Liver (tissue), 3 donors: ENCODE measurements around the gene CATSPERB.

ENCODE experiments used
- ATF3 ChIP-seq: IDR thresholded peaks from 2 replicates; pipeline ENCODE4 v1.6.1; 2016; ENCODE audit warnings: antibody characterized with exemption
- CTCF ChIP-seq: fragments of 150-350 bp; IDR thresholded peaks from 2 replicates; pipeline ENCODE4 v1.5.1; 2017; ENCODE audit warnings: improper control_type of control experiment, low read depth, low read length; ENCODE audit not compliant: missing input control
- GABPA ChIP-seq, 2 donors: IDR thresholded peaks in 1 of 2; conservative IDR thresholded peaks in 1 of 2; 2 replicates each; pipeline ENCODE4 v1.6.1; 2016; ENCODE audit warnings: antibody characterized with exemption in 2 of 2, mild to moderate bottlenecking in 1 of 2, moderate library complexity in 1 of 2
- HNF4A ChIP-seq, 2 donors: conservative IDR thresholded peaks; 2 replicates each; pipeline ENCODE4 v1.6.1; 2016; ENCODE audit warnings: antibody characterized with exemption in 2 of 2, mild to moderate bottlenecking in 2 of 2
- JUND ChIP-seq, 2 donors: IDR thresholded peaks; 2 replicates each; pipeline ENCODE4 v1.6.1; 2016; ENCODE audit warnings: antibody characterized with exemption in 2 of 2
- MAX ChIP-seq: IDR thresholded peaks from 2 replicates; pipeline ENCODE4 v1.6.1; 2016; ENCODE audit warnings: antibody characterized with exemption
- RAD21 ChIP-seq, 2 donors: IDR thresholded peaks; 2 replicates each; pipeline ENCODE4 v1.6.1; 2016; ENCODE audit warnings: antibody characterized with exemption in 2 of 2, mild to moderate bottlenecking in 2 of 2
- REST ChIP-seq: IDR thresholded peaks from 2 replicates; pipeline ENCODE4 v1.6.1; 2016; ENCODE audit warnings: antibody characterized with exemption, mild to moderate bottlenecking
- TAF1 ChIP-seq: conservative IDR thresholded peaks from 2 replicates; pipeline ENCODE4 v1.6.1; 2016; ENCODE audit warnings: antibody characterized with exemption, mild to moderate bottlenecking
- YY1 ChIP-seq: IDR thresholded peaks from 2 replicates; pipeline ENCODE4 v1.6.1; 2016; ENCODE audit warnings: antibody characterized with exemption, mild to moderate bottlenecking
- donor health status: healthy.
- donor health status: healthy.

GRCh38 chr14:91606851-91607250 lies 125.0 kb downstream of the CATSPERB start:
- no peak for TF ChIP-seq ATF3
- TF ChIP-seq CTCF, result no peak
- no peak for TF ChIP-seq TAF1
- no peak for TF ChIP-seq MAX
- no peak for TF ChIP-seq HNF4A (conservative IDR thresholded peaks at IDR 0.05)
- no peak for TF ChIP-seq GABPA (IDR thresholded peaks at IDR 0.05 in 1 of 2, conservative IDR thresholded peaks at IDR 0.05 in 1 of 2)
- TF ChIP-seq RAD21 (IDR thresholded peaks at IDR 0.05), result no peak
- TF ChIP-seq JUND (IDR thresholded peaks at IDR 0.05), result no peak
- TF ChIP-seq REST, result no peak
- TF ChIP-seq YY1, result no peak
